Mesenchymal stem cell (in vitro differentiated cells and primary cell): ENCODE measurements around the gene MAFB. TPM values are rescaled to one million over a fixed set of nuclear protein-coding genes. Genes with fewer than 3 reads are reported as not detected.
"Not testable (repeated sequence)": the region's sequence is repeated elsewhere in the genome, so short reads cannot be mapped to it uniquely, and the experiment has no call there.

Experiments
- DNase-seq: peaks from one replicate; pipeline ENCODE4 v3.0.0-alpha.2; 2013
- H2AFZ ChIP-seq: one replicate; pipeline ENCODE4 v1.6.1; 2013; ENCODE audit warnings: low read depth, mild to moderate bottlenecking, control low read depth, inconsistent platforms, low read length, moderate library complexity
- H2AK5ac ChIP-seq: 2 replicates; pipeline ENCODE4 v1.6.1; 2013; ENCODE audit warnings: low read length, moderate library complexity, mild to moderate bottlenecking, inconsistent platforms; ENCODE audit not compliant: severe bottlenecking
- H2BK120ac ChIP-seq: one replicate; pipeline ENCODE4 v1.6.1; 2013; ENCODE audit warnings: low read depth, mild to moderate bottlenecking, inconsistent platforms, low read length, moderate library complexity
- H2BK12ac ChIP-seq, 2 experiments: one replicate each; pipeline ENCODE4 v1.6.1; 2013; ENCODE audit warnings: inconsistent platforms in 2 of 2, low read length in 2 of 2, mild to moderate bottlenecking in 2 of 2, moderate library complexity in 2 of 2, control low read depth in 1 of 2
- H2BK15ac ChIP-seq: one replicate; pipeline ENCODE4 v1.6.1; 2013; ENCODE audit warnings: mild to moderate bottlenecking, low read depth, inconsistent platforms; ENCODE audit not compliant: poor library complexity, severe bottlenecking
- H2BK5ac ChIP-seq: 2 replicates; pipeline ENCODE4 v1.6.1; 2013; ENCODE audit warnings: low read depth, mild to moderate bottlenecking, low read length, control low read depth, inconsistent platforms; ENCODE audit not compliant: poor library complexity, severe bottlenecking
- H3K14ac ChIP-seq, 2 experiments: one replicate each; pipeline ENCODE4 v1.6.1; 2013; ENCODE audit warnings: inconsistent platforms in 2 of 2, low read length in 2 of 2, control low read depth in 1 of 2, mild to moderate bottlenecking in 1 of 2, moderate library complexity in 1 of 2
- H3K18ac ChIP-seq, 2 experiments: one replicate each; pipeline ENCODE4 v1.6.1; 2013; ENCODE audit warnings: inconsistent platforms in 2 of 2, low read length in 2 of 2, control low read depth in 1 of 2, low read depth in 1 of 2, mild to moderate bottlenecking in 1 of 2
- H3K23ac ChIP-seq, 2 experiments: one replicate each; pipeline ENCODE4 v1.6.1; 2013; ENCODE audit warnings: inconsistent platforms in 2 of 2, low read length in 2 of 2, mild to moderate bottlenecking in 2 of 2, moderate library complexity in 2 of 2, control low read depth in 1 of 2
- H3K27ac ChIP-seq: 2 replicates; pipeline ENCODE4 v1.5.1; 2013; ENCODE audit warnings: mild to moderate bottlenecking, moderate library complexity, low read length, control low read depth, inconsistent platforms; ENCODE audit not compliant: poor library complexity, severe bottlenecking
- H3K27me3 ChIP-seq, 2 experiments: 2 replicates each; pipeline versions ENCODE4 v1.6.1 to v1.7.0; 2013; ENCODE audit warnings: low read length in 2 of 2, mild to moderate bottlenecking in 2 of 2, moderate library complexity in 2 of 2, control low read depth in 1 of 2, inconsistent platforms in 1 of 2; ENCODE audit not compliant: control insufficient read depth in 1 of 2, insufficient read depth in 1 of 2
- H3K36me3 ChIP-seq, 2 experiments: 2 replicates each; pipeline versions ENCODE4 v1.6.1 to v1.7.0; 2013; ENCODE audit warnings: low read length in 2 of 2, control low read depth in 1 of 2, inconsistent platforms in 1 of 2, low read depth in 1 of 2, mild to moderate bottlenecking in 1 of 2; ENCODE audit not compliant: insufficient read depth in 2 of 2, control insufficient read depth in 1 of 2
- H3K4ac ChIP-seq, 2 experiments: one replicate each; pipeline ENCODE4 v1.6.1; 2013; ENCODE audit warnings: inconsistent platforms in 2 of 2, low read length in 2 of 2, mild to moderate bottlenecking in 2 of 2, moderate library complexity in 2 of 2, control low read depth in 1 of 2, low read depth in 1 of 2
- H3K4me1 ChIP-seq: 2 replicates; pipeline ENCODE4 v1.6.1; 2013; ENCODE audit warnings: low read depth, low read length, control low read depth; ENCODE audit not compliant: control insufficient read depth, insufficient read depth
- H3K4me2 ChIP-seq: 2 replicates; pipeline ENCODE4 v1.6.1; 2013; ENCODE audit warnings: low read length, mild to moderate bottlenecking, inconsistent platforms; ENCODE audit not compliant: poor library complexity, severe bottlenecking
- H3K4me3 ChIP-seq, 2 experiments: 2 replicates each; pipeline versions ENCODE4 v1.5.1 to v1.7.0; 2013; ENCODE audit warnings: low read length in 2 of 2, mild to moderate bottlenecking in 2 of 2, control low read depth in 1 of 2, low read depth in 1 of 2; ENCODE audit not compliant: insufficient read depth in 1 of 2
- H3K79me1 ChIP-seq: replicated peaks from 2 replicates; pipeline ENCODE4 v1.6.1; 2013; ENCODE audit warnings: mild to moderate bottlenecking, control low read depth, low read length, inconsistent platforms; ENCODE audit not compliant: poor library complexity, severe bottlenecking
- H3K9ac ChIP-seq: 2 replicates; pipeline ENCODE4 v1.7.0; 2013; ENCODE audit warnings: mild to moderate bottlenecking, low read length, moderate library complexity
- H3K9me3 ChIP-seq: 2 replicates; pipeline ENCODE4 v1.7.0; 2013; ENCODE audit warnings: mild to moderate bottlenecking, low read length; ENCODE audit not compliant: control insufficient read depth
- H4K8ac ChIP-seq: one replicate; pipeline ENCODE4 v1.6.1; 2013; ENCODE audit warnings: inconsistent platforms, mild to moderate bottlenecking, low read length, moderate library complexity
- H4K91ac ChIP-seq: one replicate; pipeline ENCODE4 v1.6.1; 2013; ENCODE audit warnings: mild to moderate bottlenecking, low read length, inconsistent platforms
- WGBS: methylation state at CpG from one replicate; pipeline ENCODE4 v1.1.7; 2013; ENCODE audit warnings: mixed read lengths; 5-methylcytosine and 5-hydroxymethylcytosine counted together
- polyA plus RNA-seq, 2 experiments: library from polyadenylated mRNA; stranded (reverse); fragments of 200-250 nt; gene quantifications; one replicate each; pipeline ENCODE4 v1.2.3, GENCODE V29; 2013

MAFB gene
- 3.1 TPM for polyA plus RNA-seq (2013, experiment 1 of 2)
- polyA plus RNA-seq (2013, experiment 2 of 2): 3.2 TPM

DNA sequence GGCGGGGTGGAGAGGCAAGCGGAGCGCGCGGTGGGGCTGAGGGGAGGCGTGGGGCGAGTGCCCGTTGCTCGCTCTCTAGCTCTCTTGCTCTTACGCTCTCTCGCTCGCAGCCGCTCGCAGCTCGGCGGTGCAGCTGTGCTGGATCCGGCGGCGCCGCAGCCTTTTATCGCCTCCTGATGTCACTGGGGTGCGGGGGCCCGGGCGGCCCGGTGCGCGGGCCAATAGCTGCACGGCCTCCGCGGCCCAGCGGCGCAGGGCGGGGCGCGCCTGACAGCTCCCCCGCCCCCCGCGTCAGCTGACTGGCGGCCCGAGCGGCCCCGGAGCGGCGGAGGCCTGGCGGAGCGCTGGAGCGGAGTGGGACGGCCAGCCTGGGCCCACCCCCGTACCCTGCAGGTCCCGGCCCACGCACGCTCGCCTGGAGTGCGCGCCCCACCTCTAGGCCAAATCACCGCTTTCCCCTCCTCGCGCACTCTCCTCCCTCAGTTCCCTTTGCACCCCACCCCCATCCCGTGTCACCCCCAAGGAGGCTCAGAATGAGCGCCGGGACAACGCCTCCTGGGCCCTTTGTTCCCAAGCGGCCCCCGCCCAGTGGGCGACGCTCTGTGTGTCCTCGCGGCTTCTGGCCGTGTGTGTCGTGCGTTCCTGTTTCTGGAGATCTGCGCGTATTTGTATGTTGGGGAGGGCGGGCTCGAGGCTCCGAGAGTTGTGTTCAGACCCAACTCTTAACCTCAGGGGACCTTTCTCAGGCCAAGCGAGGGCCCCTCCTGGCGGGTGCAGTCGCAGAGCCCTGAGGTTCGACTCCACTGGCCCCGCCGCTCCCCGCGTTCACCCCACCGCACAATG, at the start of gene MAFB:
TSS of gene MAFB (minus strand) at position 137 of the 843 bp plus-strand sequence. CDS start 386 bp downstream, outside the sequence.
- Histone ChIP-seq H2BK15ac (peak within 1 kb of the TSS; percentile 44), H3K4me2 (peak within 1 kb of the TSS; percentile 81), H3K4ac (peak within 1 kb of the TSS in 1 of 2 experiments; percentile 54), H3K23ac (peak within 1 kb of the TSS in 1 of 2 experiments; percentile 81), H2BK120ac (peak within 1 kb of the TSS; percentile 12), H3K18ac (peak within 1 kb of the TSS; percentile 64 to 86), H2AFZ (peak within 1 kb of the TSS; percentile 62), H3K4me3 (peak within 1 kb of the TSS; percentile 54 to 87), H3K9ac (peak within 1 kb of the TSS; percentile 92), H3K9me3 (no peaks in the 10 kb centered on the region), H4K8ac (peak within 1 kb of the TSS; percentile 52), H3K27ac (no peak within 1 kb of the TSS), H3K36me3 (peaks cover 3 to 18% of the 10 kb centered on the region in 2 experiments), H3K14ac (peak within 1 kb of the TSS in 1 of 2 experiments; percentile 94), H2BK5ac (no peak within 1 kb of the TSS), H4K91ac (peak within 1 kb of the TSS; percentile 47), H2BK12ac (peak within 1 kb of the TSS in 1 of 2 experiments; percentile 88), H2AK5ac (no peak within 1 kb of the TSS), H3K79me1 (no peaks in the 10 kb centered on the region), H3K27me3 (peaks cover 35 to 82% of the 10 kb centered on the region in 2 experiments), H3K4me1 (peaks cover 30% of the 10 kb centered on the region)
- peak; percentile 93 for DNase-seq
- under 1% methylated on average over 66 of the region's 85 CpGs for WGBS

- not testable (repeated sequence) for H4K91ac ChIP-seq, H3K4me3 ChIP-seq, H3K9ac ChIP-seq, H2BK120ac ChIP-seq, H3K4me1 ChIP-seq, H3K27ac ChIP-seq, H2BK5ac ChIP-seq, H3K18ac ChIP-seq, H2BK12ac ChIP-seq, H3K4ac ChIP-seq, DNase-seq, H4K8ac ChIP-seq, H3K79me1 ChIP-seq, H3K36me3 ChIP-seq, H3K4me2 ChIP-seq, H2AK5ac ChIP-seq, H2BK15ac ChIP-seq, H2AFZ ChIP-seq, H3K14ac ChIP-seq, H3K23ac ChIP-seq, H3K9me3 ChIP-seq
- peaks cover 0 to 26% of the 10 kb centered on the region in 2 experiments for H3K27me3 ChIP-seq
- WGBS: 92% methylated on average over 3 of the region's 4 CpGs
These were observed 47.4 kb upstream of the MAFB start for GRCh38 chr20:40736468-40736867.

DNA sequence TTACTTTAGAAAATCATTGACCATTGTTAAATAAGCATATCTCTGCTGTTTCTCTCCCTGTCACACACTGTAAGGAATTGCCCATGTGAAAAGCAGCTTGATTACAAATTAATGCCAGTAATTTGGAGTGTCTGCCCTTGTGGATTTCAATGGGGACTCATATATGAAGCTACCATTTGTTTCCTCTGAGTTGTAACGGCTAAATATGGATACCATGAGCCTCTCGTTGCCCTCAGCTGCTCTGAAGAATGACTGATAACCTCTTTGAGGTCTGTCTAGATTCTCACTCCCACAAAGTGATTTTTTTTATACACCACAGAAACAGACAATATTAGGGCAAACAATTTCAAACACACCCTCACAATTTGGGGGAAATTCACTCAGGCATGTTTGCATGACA, 40.0 kb upstream of the MAFB start:
- DNase-seq: no peak
- Histone ChIP-seq H2AK5ac (no peak overlapping the region), H4K8ac (no peak overlapping the region), H3K9me3 (peaks cover 6% of the 10 kb centered on the region), H2BK120ac (no peak overlapping the region), H2BK15ac (no peak overlapping the region), H3K27ac (no peak overlapping the region), H3K9ac (no peak overlapping the region), H3K36me3 (no peaks in the 10 kb centered on the region), H3K4ac (no peak overlapping the region), H3K4me3 (no peak overlapping the region), H3K14ac (no peak overlapping the region), H3K27me3 (peaks cover 9 to 14% of the 10 kb centered on the region in 2 experiments), H2AFZ (no peak overlapping the region), H3K18ac (no peak overlapping the region), H3K79me1 (no peaks in the 10 kb centered on the region), H3K4me2 (no peak overlapping the region), H3K4me1 (no peaks in the 10 kb centered on the region), H2BK5ac (no peak overlapping the region), H2BK12ac (no peak overlapping the region), H3K23ac (no peak overlapping the region), H4K91ac (no peak overlapping the region)
- WGBS: 55% methylated on average over 2 of the region's 2 CpGs

DNA sequence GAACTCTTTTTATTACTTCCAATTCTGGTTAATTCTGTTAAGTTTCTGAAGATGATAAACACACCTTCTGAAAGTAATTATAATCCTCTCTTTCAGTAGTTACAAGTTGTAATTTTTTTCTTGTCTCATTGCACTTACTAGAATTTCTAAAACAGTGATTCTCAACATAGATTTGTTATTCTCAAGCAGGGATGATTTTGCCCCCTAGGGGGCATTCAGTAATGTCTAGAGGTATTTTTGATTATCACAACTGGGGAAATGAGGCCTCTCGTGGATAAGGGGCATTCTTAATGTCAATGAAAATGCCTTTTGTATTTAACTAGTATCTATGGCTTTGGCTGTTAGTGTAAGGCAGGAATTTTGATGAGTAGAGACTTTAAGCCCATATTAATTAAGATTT, 39.4 kb upstream of the MAFB start:
- peaks cover 9 to 14% of the 10 kb centered on the region in 2 experiments for H3K27me3 ChIP-seq
- no peak overlapping the region for H2BK5ac ChIP-seq
- H3K36me3 ChIP-seq: no peaks in the 10 kb centered on the region
- no peak overlapping the region for H3K4ac ChIP-seq
- H3K4me3 ChIP-seq: no peak overlapping the region
- no peak overlapping the region for H4K8ac ChIP-seq
- H3K23ac ChIP-seq: no peak overlapping the region
- H3K27ac ChIP-seq: no peak overlapping the region
- DNase-seq: no peak
- H2BK120ac ChIP-seq: no peak overlapping the region
- H2BK15ac ChIP-seq: no peak overlapping the region
- 71% methylated on average over 1 of the region's 1 CpG for WGBS
- H3K9me3 ChIP-seq: peaks cover 6% of the 10 kb centered on the region
- no peak overlapping the region for H3K9ac ChIP-seq
- H2AK5ac ChIP-seq: no peak overlapping the region
- no peak overlapping the region for H3K18ac ChIP-seq
- no peaks in the 10 kb centered on the region for H3K4me1 ChIP-seq
- no peak overlapping the region for H3K14ac ChIP-seq
- no peak overlapping the region for H2AFZ ChIP-seq
- no peak overlapping the region for H4K91ac ChIP-seq
- H3K79me1 ChIP-seq: no peaks in the 10 kb centered on the region
- no peak overlapping the region for H2BK12ac ChIP-seq
- H3K4me2 ChIP-seq: no peak overlapping the region
